ENCODE data around the gene ZFAND2A. TPM values are rescaled to one million over a fixed set of nuclear protein-coding genes. Genes with fewer than 3 reads are reported as not detected.

ZFAND2A gene
- total RNA-seq, 1 experiment from 2014 or later, result 13.7 TPM

GRCh38 chr7:1140476-1141104 is 19.4 kb downstream of the ZFAND2A start:
- H2AK5ac ChIP-seq (ENCODE audit: insufficient read length, low read length), result no peak overlapping the region
- no CpG with 5 or more reads among the region's 4 CpGs for WGBS (ENCODE audit: extremely low coverage, insufficient read length, low lambda C conversion rate)

More at GRCh38 chr7:1140476-1141104, 19.4 kb downstream of the ZFAND2A start:
- no peak overlapping the region for H3K4me2 ChIP-seq (ENCODE audit: insufficient read depth, insufficient read length, low read length)
- DNase-seq, result no peak
- no peak overlapping the region for H3K18ac ChIP-seq (ENCODE audit: insufficient read length, low read depth, low read length)
- no peaks in the 10 kb centered on the region for H3K27me3 ChIP-seq (ENCODE audit: insufficient read depth, low read length)
- H2AFZ ChIP-seq (ENCODE audit: low read length), result no peak overlapping the region
- H2BK20ac ChIP-seq (ENCODE audit: low read depth, low read length, poor library complexity, severe bottlenecking), result no peak overlapping the region
- H3T11ph ChIP-seq (ENCODE audit: low read length), result no peak overlapping the region
- Mint-ChIP-seq H3K27ac (no peak overlapping the region), H3K36me3 (ENCODE audit: insufficient read depth in 1 of 3, low read depth in 3 of 3) (no peaks in the 10 kb centered on the region), H3K4me1 (peaks cover 8 to 9% of the 10 kb centered on the region in 2 experiments), H3K27me3 (ENCODE audit: low read depth) (no peaks in the 10 kb centered on the region; the same call in 1 of the 2 replicates), H3K9me3 (no peaks in the 10 kb centered on the region), H3K4me3 (no peak overlapping the region)
- no peak overlapping the region for H3K27ac ChIP-seq (ENCODE audit: insufficient read length, low read depth, low read length)
- TF ChIP-seq CTCF (conservative IDR thresholded peaks at IDR 0.05), result no peak
- no peaks in the 10 kb centered on the region for H3K9me3 ChIP-seq (ENCODE audit: control insufficient read depth, low read depth, low read length)
- H3K4ac ChIP-seq (ENCODE audit: low read depth, low read length), result no peak overlapping the region
- no peak overlapping the region for H4K91ac ChIP-seq (ENCODE audit: insufficient read length, low read depth, low read length)
- H3K23me2 ChIP-seq (ENCODE audit: insufficient read length, low read depth, low read length, poor library complexity, severe bottlenecking), result peaks cover 9% of the 10 kb centered on the region
- peaks cover 5% of the 10 kb centered on the region for H4K20me1 ChIP-seq (ENCODE audit: control insufficient read depth, insufficient read depth, insufficient read length)
- no peak overlapping the region for H3K23ac ChIP-seq (ENCODE audit: insufficient read length, low read depth, low read length)
- H3K4me1 ChIP-seq (ENCODE audit: insufficient read depth, low read length), result no peaks in the 10 kb centered on the region; the same call in 1 of the 2 replicates
- H3K9ac ChIP-seq (ENCODE audit: extremely low read depth, insufficient read length, low read length), result no peak overlapping the region
- H3K79me1 ChIP-seq (ENCODE audit: insufficient read depth, low read depth, low read length, poor library complexity, severe bottlenecking), result no peaks in the 10 kb centered on the region
- no peak overlapping the region for H2BK15ac ChIP-seq (ENCODE audit: low read depth, low read length)
- H4K5ac ChIP-seq (ENCODE audit: insufficient read length, low read depth, low read length), result no peak overlapping the region
- H3K14ac ChIP-seq (ENCODE audit: insufficient read depth, low read length), result no peak overlapping the region
- H3K79me2 ChIP-seq (ENCODE audit: insufficient read depth, low read length), result no peaks in the 10 kb centered on the region; the same call in 1 of the 2 replicates
- no peak overlapping the region for H4K8ac ChIP-seq (replicated peaks; ENCODE audit: insufficient read length, low read depth, low read length)
- H2BK12ac ChIP-seq (ENCODE audit: insufficient read length, low read depth, low read length), result no peak overlapping the region
- H3K56ac ChIP-seq (ENCODE audit: insufficient read length, low read depth, low read length), result no peak overlapping the region
- H2BK120ac ChIP-seq (ENCODE audit: low read depth, low read length, poor library complexity, severe bottlenecking), result no peak overlapping the region
- H2BK5ac ChIP-seq (ENCODE audit: insufficient read length, low read length), result no peak overlapping the region

Data from H9 (cell line).